ENCODE results near the gene STXBP1.

DNA sequence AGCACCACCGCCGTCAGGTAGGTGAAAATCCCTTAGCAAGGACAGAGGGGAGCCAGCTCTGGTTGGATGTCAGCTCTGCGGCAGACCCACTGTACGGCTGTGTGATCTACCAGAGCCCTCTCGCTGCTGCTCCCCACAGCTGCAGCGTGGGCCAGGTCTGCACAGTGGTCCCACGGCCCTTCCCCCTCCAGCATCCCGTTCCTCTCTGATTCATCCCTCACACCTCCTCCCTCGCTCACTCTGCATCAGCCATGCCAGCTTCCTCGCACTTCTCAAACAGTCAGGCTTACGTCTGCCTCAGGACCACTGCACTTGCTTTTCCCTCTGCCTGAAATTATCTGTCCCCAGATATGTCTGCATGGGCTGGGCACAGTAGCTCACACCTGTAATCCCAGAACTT, 68.1 kb downstream of the STXBP1 start:
- TF ChIP-seq EZH2phosphoT487 (IDR thresholded peaks at IDR 0.05; ENCODE audit: insufficient read depth, low read depth) (no peak), EZH2 (IDR thresholded peaks at IDR 0.05; ENCODE audit: insufficient read depth, poor library complexity, severe bottlenecking) (no peak)

Data from GM23248 (cell line).